CD4-positive, alpha-beta T cell (primary cell): ENCODE measurements around the gene PKLR. TPM values are rescaled to one million over a fixed set of nuclear protein-coding genes. Genes with fewer than 3 reads are reported as not detected.

Experiments
- ATAC-seq: fragments of 200-7000 bp; cut with Tn5 transposase; one replicate; pipeline ENCODE4 v1.10.0; 2022; ENCODE audit warnings: mild to moderate bottlenecking; ENCODE audit not compliant: poor library complexity
- CTCF ChIA-PET: fragments of 350-600 bp; sonication (Branson Sonifier 250); formaldehyde crosslinking; loops from one replicate; lab custom pipeline; 2021; ENCODE audit warnings: antibody characterized with exemption, inconsistent platforms; lab: Charles Lee
- POLR2A ChIA-PET: fragments of 350-600 bp; sonication (Branson Sonifier 250); formaldehyde crosslinking; loops from one replicate; lab custom pipeline; 2021; ENCODE audit warnings: antibody characterized with exemption, inconsistent platforms; lab: Charles Lee
- DNase-seq, 14 experiments: peaks; one replicate each; pipeline ENCODE4 v3.0.0-alpha.2; 2013 to 2020; ENCODE audit warnings: mixed read lengths in 2 of 14
- H3K27ac ChIP-seq, 2 donors: one replicate each; pipeline versions ENCODE4 v1.5.1 to v1.7.0; 2013; ENCODE audit warnings: low read length in 2 of 2, low read depth in 1 of 2, mild to moderate bottlenecking in 1 of 2
- H3K27me3 ChIP-seq, 2 experiments: 1 replicate in 1 of 2; 2 replicates in 1 of 2; pipeline versions ENCODE4 v1.6.1 to v1.7.0; 2013; ENCODE audit warnings: low read length in 2 of 2, control low read depth in 1 of 2, mild to moderate bottlenecking in 1 of 2, moderate library complexity in 1 of 2; ENCODE audit not compliant: insufficient read depth in 2 of 2, control insufficient read depth in 1 of 2
- H3K36me3 ChIP-seq: one replicate; pipeline ENCODE4 v1.6.1; 2013; ENCODE audit warnings: low read length, control low read depth; ENCODE audit not compliant: insufficient read depth
- H3K4me1 ChIP-seq: one replicate; pipeline ENCODE4 v1.6.1; 2013; ENCODE audit warnings: low read length, control low read depth; ENCODE audit not compliant: insufficient read depth
- H3K4me3 ChIP-seq: one replicate; pipeline ENCODE4 v1.5.1; 2013; ENCODE audit warnings: mild to moderate bottlenecking, low read length, moderate library complexity
- H3K9me3 ChIP-seq, 2 experiments: 1 replicate in 1 of 2; 2 replicates in 1 of 2; pipeline versions ENCODE4 v1.6.1 to v1.7.0; 2013; ENCODE audit warnings: low read length in 2 of 2, mild to moderate bottlenecking in 2 of 2, control low read depth in 1 of 2, moderate library complexity in 1 of 2; ENCODE audit not compliant: control insufficient read depth in 1 of 2, insufficient read depth in 1 of 2
- H3K27ac Mint-ChIP-seq: one replicate; pipeline ENCODE4 v1.8.0; 2020; ENCODE audit warnings: mixed read lengths
- H3K27me3 Mint-ChIP-seq: one replicate; pipeline ENCODE4 v1.8.0; 2021; ENCODE audit warnings: mixed read lengths
- H3K36me3 Mint-ChIP-seq: one replicate; pipeline ENCODE4 v1.8.0; 2021; ENCODE audit warnings: low read depth, mixed read lengths
- H3K4me1 Mint-ChIP-seq: one replicate; pipeline ENCODE4 v1.8.0; 2021; ENCODE audit warnings: low read depth, mixed read lengths
- H3K4me3 Mint-ChIP-seq: one replicate; pipeline ENCODE4 v1.8.0; 2020; ENCODE audit warnings: mild to moderate bottlenecking, mixed read lengths
- H3K9me3 Mint-ChIP-seq: one replicate; pipeline ENCODE4 v1.8.0; 2020; ENCODE audit warnings: mixed read lengths
- CTCF ChIP-seq: fragments of 200-600 bp; IDR thresholded peaks from one replicate; pipeline ENCODE4 v1.8.0; 2022; ENCODE audit warnings: antibody characterized with exemption, mild to moderate bottlenecking
- intact Hi-C, 2 experiments: fragments of 100-400 bp; cut with DNase I in 1 of 2; cut with micrococcal nuclease in 1 of 2; formaldehyde crosslinking; loops; one replicate each; pipeline versions ENCODE4 v1.15.1 to v1.9.0; 2023 to 2025; cut with DNase I, micrococcal nuclease
- total RNA-seq, 174 experiments: library from RNA in 2 of 174; stranded (reverse) in 2 of 174; gene quantifications; one replicate each; pipeline ENCODE4 v1.2.3 and lab custom pipeline; 2021 to 2026

PKLR gene
- total RNA-seq, 2 experiments from 2014 or later, result not detected

- intact Hi-C loops, result no loop called here
- Mint-ChIP-seq H3K27me3 (no peaks in the 10 kb centered on the region), H3K4me1 (peaks cover 28% of the 10 kb centered on the region), H3K36me3 (peaks cover 94% of the 10 kb centered on the region), H3K27ac (no peak overlapping the region), H3K4me3 (no peak overlapping the region), H3K9me3 (no peaks in the 10 kb centered on the region)
- CTCF ChIA-PET, result interaction anchor here (4.7 kb wide), 1 partner anchor 16 kb away, joined by 25 read pairs; no protein-coding TSS in a partner anchor
- Histone ChIP-seq H3K27ac (no peak overlapping the region), H3K27me3 (no peaks in the 10 kb centered on the region), H3K36me3 (peaks cover 80% of the 10 kb centered on the region), H3K4me1 (peaks cover 21% of the 10 kb centered on the region), H3K4me3 (no peak overlapping the region), H3K9me3 (no peaks in the 10 kb centered on the region)
- ATAC-seq (no peak), DNase-seq (no peak)
- POLR2A ChIA-PET, result no interaction called here
- TF ChIP-seq CTCF, result no peak
Measured at GRCh38 chr1:155267373-155267772, 33.9 kb downstream of the PKLR start.

- ChIA-PET POLR2A (no interaction called here), CTCF (interaction anchor here (0.7 to 4.7 kb wide), 3 partner anchors 16 to 1568 kb away, joined by 3 to 25 read pairs (median 3); no protein-coding TSS in a partner anchor)
- intact Hi-C loops, result no loop called here
- H3K27ac Mint-ChIP-seq, result no peak overlapping the region
- Histone ChIP-seq H3K27ac (no peak overlapping the region), H3K4me3 (no peak overlapping the region), H3K9me3 (no peaks in the 10 kb centered on the region), H3K36me3 (peaks cover 77% of the 10 kb centered on the region), H3K27me3 (no peaks in the 10 kb centered on the region), H3K4me1 (peaks cover 17% of the 10 kb centered on the region)
- H3K4me3 Mint-ChIP-seq, result no peak overlapping the region
- DNase-seq, result no peak
- TF ChIP-seq CTCF, result no peak
- H3K27me3 Mint-ChIP-seq, result no peaks in the 10 kb centered on the region
- no peak for ATAC-seq
- H3K36me3 Mint-ChIP-seq, result peaks cover 97% of the 10 kb centered on the region
- H3K4me1 Mint-ChIP-seq, result peaks cover 29% of the 10 kb centered on the region
- no peaks in the 10 kb centered on the region for H3K9me3 Mint-ChIP-seq
Measured at GRCh38 chr1:155266553-155266952, 34.7 kb downstream of the PKLR start.

GRCh38 chr1:155263067-155263466, 38.2 kb downstream of the PKLR start:
- Mint-ChIP-seq H3K27ac (peak overlapping the region; percentile 82), H3K4me1 (peaks cover 34% of the 10 kb centered on the region)
- peaks cover 67% of the 10 kb centered on the region for H3K36me3 ChIP-seq

More at GRCh38 chr1:155263067-155263466, 38.2 kb downstream of the PKLR start:
- Histone ChIP-seq H3K9me3 (no peaks in the 10 kb centered on the region), H3K27me3 (no peaks in the 10 kb centered on the region), H3K27ac (peak overlapping the region; percentile 71 to 72), H3K4me1 (peaks cover 28% of the 10 kb centered on the region), H3K4me3 (no peak overlapping the region)
- Mint-ChIP-seq H3K27me3 (no peaks in the 10 kb centered on the region), H3K4me3 (peak overlapping the region; percentile 95), H3K36me3 (peaks cover 89% of the 10 kb centered on the region), H3K9me3 (no peaks in the 10 kb centered on the region)
- ChIA-PET POLR2A (interaction anchor here (5.7 kb wide), 1 partner anchor 10 kb away, joined by 54 read pairs; the partner anchor contains the start of gene CLK2), CTCF (interaction anchor here (1.1 to 1.4 kb wide), 2 partner anchors 10 to 12 kb away, joined by 3 to 5 read pairs; partner anchors contain the start of gene CLK2)
- DNase-seq, result no peak
- TF ChIP-seq CTCF, result no peak
- intact Hi-C loops, result loop anchor here in 1 of 2 experiments (2.0 kb wide), 1 partner anchor 16 kb away; no protein-coding TSS in a partner anchor
- no peak for ATAC-seq
